Right lobe of liver (tissue), 4 donors: ENCODE measurements around the gene IFT43.

Experiments used
- CTCF ChIP-seq, 4 donors: fragments of 200-600 bp in 3 of 4; fragments of 450-650 bp in 1 of 4; IDR thresholded peaks; one replicate each; pipeline versions ENCODE4 v1.5.1 to v1.8.0; 2016 to 2022; ENCODE audit warnings: antibody characterized with exemption in 4 of 4, mild to moderate bottlenecking in 2 of 4
- POLR2A ChIP-seq: fragments of 450-650 bp; IDR thresholded peaks from one replicate; pipeline ENCODE4 v1.6.1; 2017; ENCODE audit warnings: antibody characterized with exemption, mild to moderate bottlenecking
- donor health status: DM: no; HTN: no; CAD: no.
- donor health status: DM: no; HTN: no; CAD: no.
- donor health status: DM: no; HTN: yes; CAD: no.

DNA sequence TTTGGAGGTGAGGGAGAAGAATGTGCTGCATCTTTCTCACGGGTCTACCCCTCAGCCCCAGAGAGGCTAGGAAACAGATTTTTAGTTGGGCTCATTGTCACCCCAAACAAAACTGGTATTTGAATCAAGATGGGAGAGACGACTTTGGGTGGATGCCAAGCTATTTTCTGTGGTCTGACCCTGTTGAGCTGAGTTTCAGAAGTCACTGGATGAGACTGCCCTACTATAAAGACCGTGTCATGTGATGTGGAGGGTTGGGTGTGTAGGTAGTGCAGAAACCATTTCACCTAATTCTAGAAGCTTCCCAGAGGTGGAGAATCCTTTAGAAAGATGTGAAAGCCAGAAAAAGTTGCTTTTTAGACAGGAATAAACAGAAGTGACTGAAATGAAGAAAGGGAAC, 60.2 kb downstream of the IFT43 start:
- TF ChIP-seq POLR2A (no peak), CTCF (IDR thresholded peaks at IDR 0.05) (no peak)
